HG02981 (cell line): ENCODE results near the gene USP17L12.
"Not testable (repeated sequence)": the region's sequence is repeated elsewhere in the genome, so short reads cannot be mapped to it uniquely, and the experiment has no call there.

Experiments
- ATAC-seq: cut with Tn5 transposase; IDR thresholded peaks from one replicate; pipeline ENCODE4 v1.9.1; 2021; ENCODE audit warnings: mild to moderate bottlenecking, moderate library complexity; ENCODE audit not compliant: unreplicated experiment

Gene USP17L12

GRCh38 chr4:9219852-9220251 is at the start of gene USP17L12:
USP17L12 (plus strand) TSS chr4:9220152; CDS start chr4:9220152, 0 bp downstream.
- not testable (repeated sequence) for ATAC-seq

GRCh38 chr4:9210357-9210756 is 9.6 kb upstream of the USP17L12 start, which contains the start of gene USP17L10:
USP17L10 (plus strand) TSS chr4:9210657; CDS start chr4:9210657, 0 bp downstream.
- ATAC-seq: not testable (repeated sequence)

GRCh38 chr4:9214701-9215100 is 5.3 kb upstream of the USP17L12 start:
- ATAC-seq: not testable (repeated sequence)

- ATAC-seq: not testable (repeated sequence)
Measured at GRCh38 chr4:9215105-9215504, 4.8 kb upstream of the USP17L12 start, which contains the start of gene USP17L11. USP17L11 (plus strand) TSS chr4:9215405; CDS start chr4:9215405, 0 bp downstream.

GRCh38 chr4:9224596-9224995 is 4.6 kb downstream of the USP17L12 start, which contains the start of gene USP17L13:
USP17L13 (plus strand) TSS chr4:9224896; CDS start chr4:9224896, 0 bp downstream.
- ATAC-seq: not testable (repeated sequence)

GRCh38 chr4:9230249-9230648 is 10.3 kb downstream of the USP17L12 start:
- not testable (repeated sequence) for ATAC-seq

- ATAC-seq: not testable (repeated sequence)
Measured at GRCh38 chr4:9234085-9234484, 14.1 kb downstream of the USP17L12 start, which contains the start of gene USP17L15. USP17L15 (plus strand) TSS chr4:9234385; CDS start chr4:9234385, 0 bp downstream.

GRCh38 chr4:9238461-9238860 is 18.5 kb downstream of the USP17L12 start:
- ATAC-seq: not testable (repeated sequence)

GRCh38 chr4:9243579-9243978 is 23.6 kb downstream of the USP17L12 start, which contains the start of gene USP17L17:
USP17L17 (plus strand) TSS chr4:9243879; CDS start chr4:9243879, 0 bp downstream.
- ATAC-seq: not testable (repeated sequence)

- not testable (repeated sequence) for ATAC-seq
Measured at GRCh38 chr4:9247953-9248680, 28.2 kb downstream of the USP17L12 start, which contains the start of gene USP17L18. USP17L18 (plus strand) TSS chr4:9248630; CDS start chr4:9248630, 0 bp downstream.

- ATAC-seq: not testable (repeated sequence)
Measured at GRCh38 chr4:9253078-9253477, 33.1 kb downstream of the USP17L12 start, which contains the start of gene USP17L19. USP17L19 (plus strand) TSS chr4:9253378; CDS start chr4:9253378, 0 bp downstream.

- not testable (repeated sequence) for ATAC-seq
Measured at GRCh38 chr4:9257824-9258223, 37.9 kb downstream of the USP17L12 start, which contains the start of gene USP17L20. USP17L20 (plus strand) TSS chr4:9258124; CDS start chr4:9258124, 0 bp downstream.

- ATAC-seq: not testable (repeated sequence)
Measured at GRCh38 chr4:9262572-9262971, 42.6 kb downstream of the USP17L12 start, which contains the start of gene USP17L21. USP17L21 (plus strand) TSS chr4:9262872; CDS start chr4:9262872, 0 bp downstream.

GRCh38 chr4:9267319-9267718 is 47.4 kb downstream of the USP17L12 start, which contains the start of gene USP17L22:
USP17L22 (plus strand) TSS chr4:9267619; CDS start chr4:9267619, 0 bp downstream.
- ATAC-seq: not testable (repeated sequence)
